ENCODE data around the gene WDR33.

DNA sequence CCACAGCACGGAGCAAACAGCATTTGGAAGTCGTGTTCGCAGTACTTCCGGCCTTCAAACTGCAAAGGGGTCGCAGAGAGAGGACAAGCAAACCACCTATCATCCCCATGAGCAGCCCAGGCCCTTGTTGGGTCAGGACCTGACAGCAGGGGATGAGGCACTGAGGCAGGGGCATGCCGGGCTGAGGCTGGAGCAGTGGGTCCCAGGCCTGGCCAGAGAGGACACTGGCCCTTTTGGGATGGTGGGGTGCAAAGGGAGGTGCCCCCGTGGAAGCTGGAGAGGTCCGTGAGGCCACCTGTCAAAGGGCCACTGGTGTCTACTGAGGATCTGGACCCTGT lies 156.2 kb downstream of the WDR33 start:
- TF ChIP-seq POLR2A (IDR thresholded peaks at IDR 0.05) (no peak), CTCF (IDR thresholded peaks at IDR 0.05) (no peak)
